ENCODE data around the gene VIT. TPM values are rescaled to one million over a fixed set of nuclear protein-coding genes. Genes with fewer than 3 reads are reported as not detected.

Gene VIT
- total and polyA plus RNA-seq, 4 donors, result 0.07 to 0.17 (median 0.09) TPM; not detected in 1

- no peaks in the 10 kb centered on the region for H3K4me1 ChIP-seq (ENCODE audit: control insufficient read depth in 4 of 4, insufficient read depth in 4 of 4, low read length in 3 of 4)
- DNase-seq (ENCODE audit: low spot score), result no peak
- no peaks in the 10 kb centered on the region for H3K36me3 ChIP-seq (ENCODE audit: control insufficient read depth in 4 of 4, insufficient read depth in 3 of 4, low read depth in 1 of 4, low read length in 3 of 4)
- no peak overlapping the region for H3K9ac ChIP-seq (ENCODE audit: low read depth in 1 of 2, low read length in 2 of 2)
- WGBS, result 58% methylated on average over 2 of the region's 2 CpGs
- no peak overlapping the region for H3K4me3 ChIP-seq (ENCODE audit: low read depth in 1 of 3, low read length in 3 of 3)
- H3K9me3 ChIP-seq (ENCODE audit: control insufficient read depth in 4 of 4, low read length in 3 of 4), result no peaks in the 10 kb centered on the region
- no peak for TF ChIP-seq SP1 (IDR thresholded peaks at IDR 0.05)
- no peak for TF ChIP-seq FOXA2 (IDR thresholded peaks at IDR 0.05)
- TF ChIP-seq RAD21 (IDR thresholded peaks at IDR 0.05), result no peak
- peaks cover 0 to 3% (median under 1%) of the 10 kb centered on the region in 4 donors for H3K27me3 ChIP-seq (ENCODE audit: control insufficient read depth in 4 of 4, insufficient read depth in 4 of 4, low read length in 3 of 4)
- no peak overlapping the region for H3K27ac ChIP-seq (ENCODE audit: low read depth in 1 of 2, low read length in 2 of 2)
These were observed 47.4 kb downstream of the VIT start for GRCh38 chr2:36743954-36744353.

- Histone ChIP-seq H3K9me3 (ENCODE audit: control insufficient read depth in 4 of 4, low read length in 3 of 4) (no peaks in the 10 kb centered on the region), H3K4me3 (ENCODE audit: low read depth in 1 of 3, low read length in 3 of 3) (no peak overlapping the region), H3K4me1 (ENCODE audit: control insufficient read depth in 4 of 4, insufficient read depth in 4 of 4, low read length in 3 of 4) (no peaks in the 10 kb centered on the region), H3K36me3 (ENCODE audit: control insufficient read depth in 4 of 4, insufficient read depth in 3 of 4, low read depth in 1 of 4, low read length in 3 of 4) (no peaks in the 10 kb centered on the region), H3K9ac (ENCODE audit: low read depth in 1 of 2, low read length in 2 of 2) (no peak overlapping the region), H3K27me3 (ENCODE audit: control insufficient read depth in 4 of 4, insufficient read depth in 4 of 4, low read length in 3 of 4) (peaks cover 0 to 3% (median 0%) of the 10 kb centered on the region in 4 donors), H3K27ac (ENCODE audit: low read depth in 1 of 2, low read length in 2 of 2) (no peak overlapping the region)
- DNase-seq (ENCODE audit: low spot score), result no peak
- no peak for TF ChIP-seq CTCF (IDR thresholded peaks at IDR 0.05; ENCODE audit: low read depth, low read length, missing input control)
- TF ChIP-seq NR2F2 (IDR thresholded peaks at IDR 0.05), result no peak
- no peak for TF ChIP-seq EGR1 (IDR thresholded peaks at IDR 0.05; ENCODE audit: low read depth in 2 of 2)
- TF ChIP-seq ATF3 (IDR thresholded peaks at IDR 0.05), result no peak
- TF ChIP-seq MAX (IDR thresholded peaks at IDR 0.05), result no peak
- TF ChIP-seq REST (IDR thresholded peaks at IDR 0.05), result no peak
- TF ChIP-seq SP1 (IDR thresholded peaks at IDR 0.05), result no peak
- no peak for TF ChIP-seq HNF4G (IDR thresholded peaks at IDR 0.05)
- no peak for TF ChIP-seq TAF1 (conservative IDR thresholded peaks at IDR 0.05)
- no peak for TF ChIP-seq FOXA2 (IDR thresholded peaks at IDR 0.05)
- no peak for TF ChIP-seq FOXA1 (IDR thresholded peaks at IDR 0.05)
- TF ChIP-seq HNF4A (conservative IDR thresholded peaks at IDR 0.05), result no peak
- no peak for TF ChIP-seq RXRA (IDR thresholded peaks at IDR 0.05)
- TF ChIP-seq YY1 (IDR thresholded peaks at IDR 0.05), result no peak
- TF ChIP-seq, protein P1, sequence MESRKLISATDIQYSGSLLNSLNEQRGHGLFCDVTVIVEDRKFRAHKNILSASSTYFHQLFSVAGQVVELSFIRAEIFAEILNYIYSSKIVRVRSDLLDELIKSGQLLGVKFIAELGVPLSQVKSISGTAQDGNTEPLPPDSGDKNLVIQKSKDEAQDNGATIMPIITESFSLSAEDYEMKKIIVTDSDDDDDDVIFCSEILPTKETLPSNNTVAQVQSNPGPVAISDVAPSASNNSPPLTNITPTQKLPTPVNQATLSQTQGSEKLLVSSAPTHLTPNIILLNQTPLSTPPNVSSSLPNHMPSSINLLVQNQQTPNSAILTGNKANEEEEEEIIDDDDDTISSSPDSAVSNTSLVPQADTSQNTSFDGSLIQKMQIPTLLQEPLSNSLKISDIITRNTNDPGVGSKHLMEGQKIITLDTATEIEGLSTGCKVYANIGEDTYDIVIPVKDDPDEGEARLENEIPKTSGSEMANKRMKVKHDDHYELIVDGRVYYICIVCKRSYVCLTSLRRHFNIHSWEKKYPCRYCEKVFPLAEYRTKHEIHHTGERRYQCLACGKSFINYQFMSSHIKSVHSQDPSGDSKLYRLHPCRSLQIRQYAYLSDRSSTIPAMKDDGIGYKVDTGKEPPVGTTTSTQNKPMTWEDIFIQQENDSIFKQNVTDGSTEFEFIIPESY (IDR thresholded peaks at IDR 0.05), result no peak
- 80% methylated on average over 1 of the region's 1 CpG for WGBS
These were observed 51.7 kb downstream of the VIT start for GRCh38 chr2:36748166-36748565.

All from liver (tissue), 9 donors.